GM23248 (cell line): Measurements from ENCODE around the gene KRT80.

Experiments
- EZH2 ChIP-seq: fragments of 200-600 bp; sonication (generic); IDR thresholded peaks from 2 replicates; pipeline ENCODE4 v1.6.1; 2018; ENCODE audit warnings: antibody characterized with exemption, mild to moderate bottlenecking; ENCODE audit not compliant: insufficient read depth, poor library complexity, severe bottlenecking
- EZH2phosphoT487 ChIP-seq: fragments of 200-600 bp; sonication (generic); IDR thresholded peaks from 2 replicates; pipeline ENCODE4 v1.6.1; 2018; ENCODE audit warnings: antibody characterized with exemption, moderate library complexity, mild to moderate bottlenecking, low read depth; ENCODE audit not compliant: insufficient read depth

GRCh38 chr12:52206304-52207040 is 14.7 kb upstream of the KRT80 start:
- no peak for TF ChIP-seq EZH2
- TF ChIP-seq EZH2phosphoT487 = no peak
